Measurements from ENCODE around the gene KIF3C. TPM values are rescaled to one million over a fixed set of nuclear protein-coding genes. Genes with fewer than 3 reads are reported as not detected.

The KIF3C gene
- total and polyA plus RNA-seq, 2 of the 8 experiments (the other 6 are each of a cell fraction or from before 2014, with no cell fraction given), result 13.4 to 58.1 TPM

DNA sequence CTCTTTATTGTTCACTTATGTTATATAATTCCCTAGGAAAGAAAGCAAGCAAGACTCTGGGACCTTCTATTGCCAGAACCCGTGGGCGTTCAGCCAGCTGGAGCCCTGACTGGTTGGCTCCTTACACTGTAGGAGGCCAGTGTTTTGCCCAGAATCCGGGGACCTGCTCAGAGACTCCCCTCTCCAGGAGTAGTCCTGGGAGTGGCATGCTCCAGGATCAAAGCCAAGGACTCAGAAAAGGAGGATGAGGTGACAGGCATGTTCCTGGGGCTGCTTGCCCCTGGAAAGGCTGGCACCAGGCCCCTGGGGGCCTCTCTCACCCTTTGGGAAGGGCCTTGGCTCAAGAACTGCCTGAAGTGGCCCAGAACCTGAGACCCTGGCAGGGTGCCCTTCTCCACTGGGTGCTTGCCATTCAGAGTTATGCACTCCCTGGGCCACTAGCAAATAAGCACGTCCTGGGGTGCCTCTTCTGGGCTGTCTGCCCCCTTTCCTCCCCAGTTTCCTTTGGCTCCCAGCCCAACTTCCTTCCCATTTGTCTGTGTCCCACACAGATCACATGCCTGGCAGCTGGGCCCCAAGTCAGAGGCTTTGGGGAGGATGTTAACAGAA lies 19.6 kb upstream of the KIF3C start:
- Histone ChIP-seq H3K27me3 (replicated peaks in 1 of 4; ENCODE audit: control insufficient read depth in 3 of 4, extremely low read depth in 1 of 4, insufficient read depth in 3 of 4, low read length in 3 of 4) (no peaks in the 10 kb centered on the region), H2AK5ac (ENCODE audit: low read depth, low read length) (no peak overlapping the region), H4K20me1 (replicated peaks in 1 of 2; ENCODE audit: control insufficient read depth in 1 of 2, insufficient read depth in 2 of 2, low read length in 2 of 2) (no peaks in the 10 kb centered on the region), H2AFZ (ENCODE audit: low read length) (no peak overlapping the region), H3K4me2 (ENCODE audit: insufficient read depth in 1 of 2, low read depth in 2 of 2, low read length in 2 of 2) (no peak overlapping the region), H3K14ac (ENCODE audit: insufficient read length) (no peak overlapping the region), H3K9me3 (ENCODE audit: insufficient read depth in 2 of 2, low read depth in 1 of 2, low read length in 1 of 2) (no peaks in the 10 kb centered on the region), H2BK120ac (replicated peaks; ENCODE audit: low read depth, low read length) (no peak overlapping the region), H3K27ac (ENCODE audit: low read depth, low read length) (no peak overlapping the region), H3K4ac (replicated peaks; ENCODE audit: insufficient read length, low read depth, low read length) (no peak overlapping the region), H3K36me3 (ENCODE audit: control insufficient read depth in 2 of 4, insufficient read depth in 4 of 4, low read length in 3 of 4) (no peaks in the 10 kb centered on the region), H3K23ac (ENCODE audit: insufficient read length) (no peak overlapping the region), H3K9ac (replicated peaks in 1 of 4; ENCODE audit: extremely low read depth in 1 of 4, low read depth in 3 of 4, low read length in 3 of 4) (no peak overlapping the region), H4K8ac (ENCODE audit: extremely low read depth, insufficient read depth, low read length) (no peak overlapping the region), H3K4me3 (ENCODE audit: extremely low read depth in 1 of 4, insufficient read depth in 2 of 4, low read depth in 3 of 4, low read length in 4 of 4) (no peak overlapping the region), H3K56ac (replicated peaks; ENCODE audit: insufficient read length, low read depth, low read length) (no peak overlapping the region), H2BK20ac (ENCODE audit: low read length) (no peak overlapping the region), H3K23me2 (ENCODE audit: low read depth, low read length) (no peaks in the 10 kb centered on the region), H2BK15ac (ENCODE audit: low read length) (no peak overlapping the region), H3K4me1 (replicated peaks in 1 of 4; ENCODE audit: control insufficient read depth in 3 of 4, insufficient read depth in 4 of 4, low read length in 3 of 4) (peaks cover 0 to 2% (median 0%) of the 10 kb centered on the region in 4 experiments; a peak in 1 of 7 replicates), H3K79me1 (ENCODE audit: low read depth, low read length) (no peaks in the 10 kb centered on the region), H3K18ac (ENCODE audit: extremely low read depth, low read length) (no peak overlapping the region), H4K5ac (ENCODE audit: insufficient read length, low read depth, low read length) (no peak overlapping the region), H4K91ac (replicated peaks; ENCODE audit: insufficient read length, low read length) (no peak overlapping the region), H2BK5ac (ENCODE audit: low read depth, low read length) (no peak overlapping the region), H3K79me2 (ENCODE audit: control insufficient read depth in 1 of 2, insufficient read depth in 2 of 2, low read length in 2 of 2) (no peaks in the 10 kb centered on the region), H2BK12ac (ENCODE audit: low read depth, low read length) (no peak overlapping the region)
- TF ChIP-seq CEBPB (IDR thresholded peaks at IDR 0.05; ENCODE audit: low read depth, low read length) (no peak), JUN (IDR thresholded peaks at IDR 0.05; ENCODE audit: low read depth, low read length) (no peak), SP4 (IDR thresholded peaks at IDR 0.05; ENCODE audit: low read length) (no peak), RAD21 (IDR thresholded peaks at IDR 0.05 in 1 of 2, conservative IDR thresholded peaks at IDR 0.05 in 1 of 2; ENCODE audit: low read depth in 2 of 2, low read length in 2 of 2) (no peak), TBP (IDR thresholded peaks at IDR 0.05; ENCODE audit: low read depth, low read length) (no peak), HDAC2 (IDR thresholded peaks at IDR 0.05; ENCODE audit: borderline replicate concordance in 1 of 2, low read depth in 2 of 2, low read length in 2 of 2) (no peak), CBX8 (IDR thresholded peaks at IDR 0.05; ENCODE audit: borderline replicate concordance, low read depth, low read length) (no peak), FOSL1 (IDR thresholded peaks at IDR 0.05; ENCODE audit: insufficient read depth, low read depth, low read length) (no peak), RXRA (IDR thresholded peaks at IDR 0.05; ENCODE audit: insufficient read depth, low read depth, low read length) (no peak), SRF (IDR thresholded peaks at IDR 0.05; ENCODE audit: low read depth, low read length) (no peak), GTF2F1 (IDR thresholded peaks at IDR 0.05; ENCODE audit: borderline replicate concordance, low read depth, low read length) (no peak), RNF2 (IDR thresholded peaks at IDR 0.05; ENCODE audit: borderline replicate concordance, low read depth, low read length, missing control alignments, poor library complexity, severe bottlenecking) (no peak), SUZ12 (IDR thresholded peaks at IDR 0.05; ENCODE audit: low read length) (no peak)
- no peak for DNase-seq (ENCODE audit: low read depth in 1 of 2, low spot score in 2 of 2)
- 80% methylated on average over 4 of the region's 4 CpGs; no CpG with 5 or more reads in 1 of the 2 experiments for WGBS, 2 experiments (ENCODE audit: extremely low coverage in 1 of 2, insufficient coverage in 1 of 2, insufficient read length in 1 of 2, insufficient replicate concordance in 2 of 2, low coverage in 1 of 2, low lambda C conversion rate in 2 of 2, missing lambda C conversion rate in 1 of 2)
- CTCF ChIA-PET (ENCODE audit: partially characterized antibody), result interaction anchor here (2.5 kb wide), 1 partner anchor 17 kb away, joined by 8 read pairs; no protein-coding TSS in a partner anchor
- no peak for FAIRE-seq
- POLR2A ChIA-PET (ENCODE audit: partially characterized antibody), result interaction anchor here (1.7 kb wide), 1 partner anchor 33 kb away, joined by 3 read pairs; no protein-coding TSS in a partner anchor

Measured in H1 (cell line).